IPS DF 4.7 (cell line): Measurements from ENCODE around the gene EXOC3L4.

Source experiments
- DNase-seq: peaks from one replicate; pipeline ENCODE4 v3.0.0-alpha.2; 2013; ENCODE audit warnings: low spot score; ENCODE audit errors: extremely low read depth

EXOC3L4 gene

GRCh38 chr14:103070971-103071542, 23.5 kb upstream of the EXOC3L4 start:
- DNase-seq, result no peak

DNA sequence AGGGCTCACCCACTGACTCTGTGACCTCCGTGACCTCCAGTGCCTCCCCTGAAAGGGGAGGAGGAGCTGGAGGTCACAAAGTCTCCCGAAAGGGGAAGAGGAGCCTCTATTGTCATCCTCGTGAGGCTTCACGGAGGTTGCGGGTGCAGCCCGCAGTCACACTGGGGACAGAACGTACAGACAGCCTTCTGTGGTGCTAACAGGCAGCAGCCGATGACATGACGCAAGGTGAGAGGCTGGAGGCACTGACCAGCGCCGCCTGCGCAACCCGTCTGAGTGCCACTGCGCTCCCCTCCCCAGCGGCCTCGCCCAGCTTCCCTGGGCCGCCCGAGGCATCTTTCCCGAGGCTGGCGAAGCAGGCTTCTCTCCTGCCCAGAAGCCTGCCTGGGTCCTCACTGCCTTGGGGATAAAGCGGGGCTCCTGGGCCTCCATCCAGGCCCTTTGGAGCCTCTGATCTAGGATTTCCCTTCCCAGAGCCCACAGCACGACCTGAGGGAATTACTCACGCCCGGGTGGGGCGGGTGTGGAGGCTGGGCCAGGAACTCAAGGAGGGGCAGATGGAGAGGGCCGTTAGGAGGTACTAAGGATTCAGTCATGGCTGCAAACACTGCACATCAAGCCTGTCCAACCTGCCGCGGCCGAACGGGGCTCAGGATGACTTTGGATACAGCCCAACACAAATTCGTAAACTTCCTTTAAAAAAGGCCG, 22.8 kb upstream of the EXOC3L4 start:
- DNase-seq, result no peak

- DNase-seq, result no peak
Measured at GRCh38 chr14:103072595-103073366, 21.7 kb upstream of the EXOC3L4 start.

DNA sequence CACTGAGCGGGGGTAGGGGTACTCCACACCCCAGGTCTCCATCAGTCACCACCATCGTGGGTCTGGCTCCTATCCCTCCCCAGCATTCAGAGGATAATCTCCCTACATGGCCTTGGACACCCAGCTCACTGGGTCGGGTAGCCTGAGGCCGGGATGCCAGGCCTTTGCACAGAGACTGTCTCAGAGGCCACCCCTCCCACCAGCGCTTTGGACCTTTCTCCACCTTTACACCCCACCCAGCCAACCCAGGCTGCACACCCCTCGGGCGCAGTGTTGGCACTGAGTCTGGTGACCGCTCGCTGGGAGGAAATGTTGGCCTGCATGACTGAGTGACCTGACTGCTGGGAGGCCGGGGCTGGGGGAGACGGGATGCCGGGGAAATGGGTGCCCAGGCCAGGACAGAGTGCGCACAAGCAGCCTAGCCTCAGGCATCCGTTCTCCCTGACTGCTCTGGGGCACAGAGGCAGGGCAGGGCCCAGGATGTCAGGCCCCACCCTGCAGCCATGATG, 21.1 kb upstream of the EXOC3L4 start:
- no peak for DNase-seq

DNA sequence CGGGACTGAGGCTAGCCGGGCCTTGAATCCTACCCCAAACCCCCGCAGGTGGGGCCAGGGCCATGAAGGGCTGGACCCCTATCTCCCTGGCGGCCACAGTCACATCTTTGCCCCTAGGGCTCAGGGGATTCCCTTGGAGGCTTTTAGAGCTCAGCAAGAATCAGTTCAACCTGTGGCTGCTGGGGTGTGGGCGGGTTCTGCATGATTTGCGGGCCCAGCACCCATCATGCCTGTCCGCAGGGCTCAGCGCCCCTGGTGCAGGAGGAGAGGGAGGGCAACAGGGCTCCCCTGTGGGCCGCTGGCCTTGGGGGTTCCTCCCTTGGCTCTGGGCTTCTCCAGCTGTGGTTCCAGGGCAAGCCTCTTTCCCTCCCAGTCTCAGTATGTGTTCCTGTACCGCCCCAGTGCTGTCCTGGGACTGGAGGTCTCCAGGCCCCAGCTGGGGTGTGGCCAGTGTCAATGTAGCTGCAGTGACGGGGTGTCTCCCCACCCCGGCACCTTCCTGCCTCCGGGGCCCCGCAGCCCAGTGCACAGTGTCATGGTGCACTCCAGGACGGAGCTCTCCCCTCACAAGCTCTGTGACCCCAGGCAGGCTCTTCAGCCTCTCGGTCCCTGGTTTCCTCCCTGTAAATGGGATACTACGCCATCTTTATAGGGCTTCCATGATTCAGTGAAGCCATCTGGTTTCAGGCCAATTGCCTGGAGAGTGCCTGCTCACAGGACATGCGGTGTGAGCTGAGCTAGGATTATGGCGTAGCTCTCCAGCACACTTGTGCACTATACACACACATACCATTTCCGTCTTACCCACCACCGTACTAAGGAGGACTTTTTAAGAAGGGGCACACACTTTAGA, 20.4 kb upstream of the EXOC3L4 start:
- DNase-seq, result no peak

GRCh38 chr14:103074729-103075367, 19.7 kb upstream of the EXOC3L4 start:
- DNase-seq, result no peak

- DNase-seq, result peak; percentile 75
Measured at GRCh38 chr14:103078420-103078749, 16.1 kb upstream of the EXOC3L4 start.

- DNase-seq, result no peak
Measured at GRCh38 chr14:103078860-103079587, 15.5 kb upstream of the EXOC3L4 start.

DNA sequence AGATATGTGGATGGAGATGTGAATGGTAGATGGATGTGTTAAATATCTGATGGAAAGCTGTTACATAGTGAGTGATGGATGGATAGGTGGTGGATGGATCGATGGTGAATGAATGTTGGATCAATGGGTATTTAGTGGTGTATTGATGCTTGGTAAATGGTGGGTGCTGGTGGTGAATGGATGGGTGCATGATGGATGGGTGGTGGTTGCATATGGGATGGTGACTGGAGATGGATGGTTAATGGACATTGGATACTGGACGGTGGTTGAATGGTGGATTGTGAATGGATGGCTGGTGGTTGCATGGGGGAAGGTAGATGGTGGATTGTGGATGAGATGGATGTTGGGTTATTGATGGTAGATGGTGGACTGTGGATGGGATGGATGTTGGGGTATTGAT, 12.6 kb upstream of the EXOC3L4 start:
- no peak for DNase-seq

- no peak for DNase-seq
Measured at GRCh38 chr14:103084021-103084919, 10.3 kb upstream of the EXOC3L4 start, which contains the start of gene LBHD2. Gene LBHD2, plus strand, starts transcription at chr14:103084210. Its CDS starts 1,803 bp downstream, at chr14:103086013.

- no peak for DNase-seq
Measured at GRCh38 chr14:103085106-103086091, 9.1 kb upstream of the EXOC3L4 start.

DNA sequence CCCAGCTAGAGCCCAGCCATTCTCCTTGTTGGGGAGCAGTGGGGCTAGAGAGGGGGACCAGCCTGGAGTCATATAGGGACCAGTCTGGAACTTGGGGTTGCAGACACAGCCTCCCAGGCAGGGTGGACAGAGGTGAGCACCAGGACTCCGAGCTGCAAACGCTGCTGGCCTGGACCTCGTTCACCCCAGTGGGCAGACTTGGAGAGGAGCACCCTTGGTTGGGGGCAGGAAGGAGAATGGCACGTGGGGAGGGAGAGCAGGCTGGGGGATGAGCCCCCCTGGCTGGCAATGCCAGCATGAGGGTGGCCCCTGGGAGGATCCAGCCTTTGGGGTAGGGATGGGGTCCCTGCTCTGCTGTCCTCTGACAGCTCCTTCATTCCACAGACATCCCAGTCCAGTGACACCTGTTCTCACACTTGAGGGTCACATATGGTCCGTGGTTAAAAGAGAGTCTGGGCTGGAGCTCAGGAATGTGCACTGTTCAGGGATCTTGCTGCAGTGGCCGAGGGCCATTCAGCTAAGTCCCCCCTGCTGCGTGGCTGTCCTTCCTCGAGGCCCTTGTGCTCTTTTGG, 7.7 kb upstream of the EXOC3L4 start:
- DNase-seq, result no peak

- DNase-seq, result no peak
Measured at GRCh38 chr14:103087343-103087835, 7.1 kb upstream of the EXOC3L4 start.

DNA sequence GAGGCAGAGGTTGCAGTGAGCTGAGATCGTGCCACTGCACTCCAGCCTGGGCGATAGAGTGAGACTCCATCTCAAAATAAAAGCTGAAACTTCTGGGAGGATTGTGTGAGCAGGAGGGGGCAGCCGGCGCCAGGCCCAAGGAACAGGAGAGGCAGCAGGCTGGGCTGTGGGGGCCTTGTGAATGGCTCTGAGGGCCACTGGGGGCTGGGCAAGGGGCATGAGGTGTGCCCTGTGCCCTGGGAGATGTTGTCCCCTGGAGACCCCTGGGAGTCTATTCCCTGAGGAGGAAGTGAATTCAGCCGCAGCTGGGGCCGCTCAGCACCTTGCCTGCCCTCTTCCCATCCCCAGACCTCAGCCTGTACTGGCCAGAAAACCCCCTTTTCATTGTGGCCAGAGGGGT, 5.6 kb upstream of the EXOC3L4 start:
- DNase-seq, result no peak

GRCh38 chr14:103089386-103090335, 4.9 kb upstream of the EXOC3L4 start:
- no peak for DNase-seq

DNA sequence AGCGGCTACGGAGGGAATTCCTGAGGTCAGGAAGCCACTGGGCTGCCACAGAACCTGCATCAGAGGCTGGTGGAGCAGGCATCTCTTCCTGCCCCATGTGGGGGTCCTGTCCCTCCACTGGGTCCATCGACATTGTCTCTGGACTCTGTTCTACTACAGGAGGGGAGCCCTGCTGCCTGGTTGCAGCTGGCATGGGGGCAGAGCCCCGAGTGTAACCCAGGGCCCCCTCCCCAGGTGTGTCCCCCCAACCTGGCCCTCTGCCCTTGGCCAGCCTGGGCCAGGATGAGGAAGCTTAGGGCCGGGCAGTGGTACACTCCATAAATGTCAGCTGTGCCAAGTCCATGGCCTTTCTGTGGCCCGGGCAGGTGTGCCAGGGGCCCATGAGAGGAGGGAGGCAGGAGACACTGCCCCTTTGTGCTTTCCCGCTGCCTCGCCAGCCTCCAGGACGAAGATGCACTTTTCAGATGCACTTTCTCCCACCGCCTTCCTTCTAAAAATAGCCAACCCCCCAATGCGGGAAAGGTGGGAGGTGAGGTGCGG, 4.0 kb upstream of the EXOC3L4 start:
- DNase-seq, result no peak
